GM21717 (cell line): Measurements from ENCODE around the gene PLN.

Experiments
- ATAC-seq: cut with Tn5 transposase; IDR thresholded peaks from one replicate; pipeline ENCODE4 v1.9.1; 2021; ENCODE audit warnings: mild to moderate bottlenecking, moderate library complexity; ENCODE audit not compliant: unreplicated experiment

The PLN gene

DNA sequence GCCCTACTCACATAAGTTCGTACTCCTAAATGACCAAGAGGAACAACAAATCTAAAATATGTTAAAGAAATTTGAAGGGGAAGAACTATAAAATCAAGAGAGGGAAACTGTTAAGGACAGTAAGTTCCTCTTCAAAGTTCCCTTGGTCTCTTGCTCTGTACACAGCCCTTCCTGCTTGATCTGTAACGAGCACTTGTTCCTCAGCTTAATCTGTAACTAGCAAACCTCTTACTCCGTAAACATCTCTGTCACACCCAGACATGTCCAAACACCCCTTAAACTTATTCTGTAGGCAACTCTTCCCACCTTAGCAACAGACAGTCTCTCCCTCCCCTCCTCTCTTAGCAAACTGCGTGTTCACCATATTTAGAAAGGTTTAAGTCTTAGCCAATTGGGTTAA lies 29.9 kb downstream of the PLN start:
- ATAC-seq, result no peak

DNA sequence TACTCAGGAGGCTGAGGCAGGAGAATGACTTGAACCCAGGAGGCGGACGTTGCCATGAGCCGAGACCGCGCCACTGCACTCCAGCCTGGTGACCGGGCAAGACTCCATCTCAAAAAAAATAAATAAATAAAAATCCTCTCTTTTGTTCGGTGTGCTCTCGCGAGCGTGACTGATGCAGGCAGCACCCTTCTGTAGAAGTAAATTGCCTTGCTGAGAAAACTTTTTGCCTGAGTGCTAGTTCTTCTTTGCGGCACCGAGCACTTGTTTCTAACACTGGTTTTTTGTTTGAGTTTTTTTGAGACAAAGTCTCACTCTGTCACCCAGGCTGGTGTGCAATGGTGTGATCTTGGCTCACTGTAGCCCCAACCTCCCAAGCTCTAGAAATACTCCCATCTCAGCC lies 30.5 kb downstream of the PLN start:
- ATAC-seq, result no peak

DNA sequence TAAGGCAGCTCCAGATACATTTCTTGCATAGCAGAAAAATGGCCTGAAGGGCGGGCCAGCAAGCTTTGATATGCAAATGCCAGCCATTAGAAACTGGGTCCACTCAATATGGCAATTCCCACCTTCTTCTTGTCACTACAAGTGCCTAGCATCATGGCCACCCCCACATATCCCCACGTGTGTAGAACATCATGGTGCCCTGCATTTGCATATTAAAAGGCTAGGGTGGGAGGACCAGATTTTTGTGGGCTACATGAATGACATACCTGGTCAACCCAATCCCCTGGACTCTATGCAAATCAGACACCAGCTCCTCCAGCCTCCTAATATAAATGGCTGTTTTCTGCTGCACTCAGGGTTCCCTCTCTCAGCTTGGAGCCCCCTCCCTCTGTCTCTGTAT lies 31.7 kb downstream of the PLN start:
- ATAC-seq, result no peak

DNA sequence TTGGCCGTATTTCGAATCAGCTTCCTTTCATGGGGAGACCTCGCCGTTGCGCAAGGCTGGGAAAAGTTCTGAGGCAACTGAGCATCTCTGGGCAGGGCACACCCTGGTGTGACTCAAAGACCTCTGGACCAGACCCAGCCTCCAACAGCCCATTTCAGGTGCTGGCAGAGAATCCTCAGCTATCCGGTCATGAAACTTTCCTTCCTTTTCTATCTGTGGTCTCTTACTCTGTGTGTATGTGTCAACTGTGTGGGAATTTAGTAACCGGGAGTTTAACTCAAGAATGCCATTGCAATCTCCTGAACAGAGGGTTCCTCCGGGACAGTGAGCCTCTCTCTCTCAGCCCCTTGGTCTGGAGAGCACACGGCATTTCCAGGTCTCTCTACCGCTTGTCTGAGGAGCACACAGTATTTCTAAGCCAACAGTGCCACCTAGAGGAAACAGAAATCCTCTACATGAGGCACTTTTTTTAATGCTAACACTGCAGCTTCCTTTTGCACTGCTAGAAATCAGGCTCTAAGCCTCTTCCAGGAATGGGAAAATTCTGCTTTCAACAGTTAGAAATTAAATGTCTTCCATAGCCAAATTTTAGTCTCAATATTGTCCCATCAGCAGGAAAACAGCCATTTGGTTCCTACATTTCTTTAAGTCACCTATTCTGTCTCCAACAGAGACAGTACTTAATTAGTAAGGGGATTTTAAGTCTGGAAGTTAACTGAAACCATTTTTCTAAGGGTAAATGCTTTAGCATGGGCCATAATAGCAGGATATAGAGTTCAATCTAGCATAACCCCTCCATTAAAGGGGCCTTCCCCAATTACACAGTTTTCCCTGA lies 32.7 kb downstream of the PLN start:
- ATAC-seq, result no peak

DNA sequence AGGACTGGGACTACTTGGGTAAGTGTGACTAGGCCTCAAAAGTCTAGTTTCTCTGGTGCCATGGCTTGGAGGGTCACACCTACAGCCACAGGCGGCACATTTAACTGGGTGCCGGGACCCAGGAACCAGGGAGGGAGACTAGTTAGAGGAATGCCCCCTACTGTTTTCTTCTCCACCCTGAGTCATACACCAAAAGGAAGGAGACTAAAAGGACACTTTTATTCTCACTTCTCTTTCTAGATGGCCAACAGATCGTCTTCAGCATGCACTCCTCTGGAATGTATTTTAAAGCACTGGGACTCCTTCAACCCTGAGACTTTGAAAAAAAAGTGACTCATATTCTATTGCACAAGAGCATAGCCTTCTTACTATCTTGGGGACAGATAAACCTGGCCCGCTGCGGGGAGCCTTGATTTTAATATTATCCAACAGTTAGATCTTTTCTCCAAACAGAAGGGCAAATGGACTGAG lies 33.4 kb downstream of the PLN start:
- ATAC-seq, result no peak

DNA sequence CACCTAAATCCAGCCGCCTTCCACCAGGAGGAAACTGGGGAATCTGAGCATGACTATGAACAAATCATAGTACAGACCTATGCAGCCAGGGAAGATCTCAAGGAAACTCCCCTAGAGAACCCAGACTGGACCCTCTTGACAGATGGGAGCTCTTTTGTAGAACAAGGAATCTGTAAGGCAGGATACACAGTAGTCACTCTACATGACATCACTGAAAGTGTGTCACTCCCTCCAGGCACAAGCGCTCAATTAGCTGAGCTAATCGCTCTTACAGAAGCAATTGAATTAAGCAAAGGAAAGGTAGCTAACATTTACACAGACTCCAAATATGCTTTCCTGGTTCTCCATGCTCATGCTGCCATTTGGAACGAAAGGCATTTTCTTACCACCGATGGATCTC lies 36.8 kb downstream of the PLN start:
- no peak for ATAC-seq

DNA sequence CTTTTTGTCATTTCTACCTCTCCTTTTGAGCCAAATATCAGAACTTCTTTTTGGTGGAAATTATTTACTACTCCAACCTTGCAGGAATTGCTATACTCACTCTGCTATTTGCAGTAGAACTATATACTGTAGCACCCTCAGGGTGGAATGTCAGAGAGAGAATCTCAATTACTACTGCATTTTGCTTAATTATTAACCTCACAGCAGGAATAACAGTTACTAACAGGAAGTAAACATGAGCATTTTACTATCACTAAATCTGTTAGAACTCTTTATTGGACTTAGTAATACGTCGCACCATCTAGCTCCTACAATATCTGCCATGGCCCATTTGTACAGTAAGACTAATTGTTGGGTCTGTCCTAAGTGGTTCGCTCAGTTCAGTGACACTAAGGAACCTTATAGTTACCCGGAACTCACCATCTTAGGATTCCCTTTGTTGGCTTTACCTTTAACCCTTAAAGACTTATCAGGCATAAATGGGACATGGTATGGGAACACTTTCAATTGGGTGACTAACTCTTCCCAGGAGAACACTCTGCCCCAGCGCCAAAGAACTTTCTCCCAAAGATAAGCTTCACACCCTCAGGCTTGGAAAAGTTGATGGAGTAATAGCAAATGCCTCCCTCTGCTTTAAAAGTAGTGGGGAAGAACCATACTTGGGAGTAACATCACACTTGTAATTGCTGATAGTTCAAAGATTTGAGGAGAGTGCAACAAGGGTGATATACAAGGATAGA lies 38.8 kb downstream of the PLN start:
- ATAC-seq, result no peak

DNA sequence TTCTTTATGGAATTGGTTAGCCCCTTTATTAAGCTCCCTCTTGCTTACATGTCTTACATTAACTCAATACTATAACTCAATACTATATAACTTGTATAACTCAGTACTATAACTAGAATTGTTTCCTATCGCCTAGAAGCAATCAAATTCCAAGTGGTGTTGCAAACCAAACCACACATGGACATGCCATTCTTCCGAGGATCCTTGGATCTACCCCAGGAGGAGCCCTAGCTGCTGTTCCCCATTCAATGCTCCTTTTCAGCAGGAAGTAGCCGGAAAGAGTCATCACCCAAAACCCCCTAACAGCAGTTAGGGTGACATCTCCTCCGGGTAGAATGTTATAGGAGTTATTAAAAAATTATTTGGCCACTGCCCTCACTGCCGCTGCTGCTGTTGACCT lies 40.5 kb downstream of the PLN start:
- ATAC-seq, result no peak

DNA sequence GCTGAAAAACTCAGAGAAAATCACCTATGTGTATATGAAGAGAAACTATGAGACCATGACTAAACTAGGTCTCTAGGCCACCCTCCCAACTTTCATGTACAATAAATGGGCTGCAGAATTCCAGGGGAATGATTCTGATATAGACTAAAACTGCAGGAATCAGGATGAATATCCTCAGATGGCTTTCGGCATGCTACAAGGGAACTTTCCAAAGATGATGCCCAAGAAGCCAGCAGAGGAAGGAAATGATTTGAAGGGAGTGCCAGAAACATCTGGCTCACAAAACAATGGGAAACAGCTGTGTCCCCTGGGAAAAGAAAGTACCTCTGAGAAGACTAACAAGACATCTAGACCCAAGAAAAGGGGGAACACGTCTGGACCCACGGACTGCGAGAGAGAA lies 41.1 kb downstream of the PLN start:
- no peak for ATAC-seq

DNA sequence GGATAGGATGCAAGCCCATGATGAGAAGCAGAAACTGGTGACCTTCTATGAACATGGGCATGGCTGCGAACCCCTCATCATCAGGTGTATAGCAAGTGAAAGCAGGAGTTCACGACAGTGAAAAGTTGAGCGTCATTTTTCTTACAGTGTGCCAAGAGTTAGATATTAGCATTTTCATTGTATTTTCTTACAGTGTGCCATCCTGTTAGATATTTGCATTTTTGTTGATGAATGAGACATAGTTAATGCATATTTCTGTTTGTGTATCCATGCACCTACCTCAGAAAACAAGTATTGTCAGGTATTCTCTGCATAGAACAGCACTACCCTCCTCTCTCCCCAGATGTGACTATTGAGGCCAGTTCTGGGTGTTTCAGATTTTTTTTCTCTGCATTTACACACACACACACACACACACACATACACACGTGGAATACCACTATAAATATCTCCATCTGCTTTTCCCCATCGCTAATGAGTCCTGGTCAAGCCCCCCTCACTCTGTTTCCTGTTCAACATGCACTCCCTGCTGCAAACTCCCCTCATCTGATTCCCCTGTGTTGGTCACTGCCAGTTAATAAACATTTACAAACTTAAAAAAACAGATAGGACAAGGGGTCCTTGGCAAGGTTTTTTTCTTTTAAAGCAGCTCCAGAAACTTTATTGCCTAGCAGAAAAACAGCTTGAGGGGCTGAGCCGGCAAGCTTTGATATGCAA lies 41.7 kb downstream of the PLN start:
- ATAC-seq, result no peak

DNA sequence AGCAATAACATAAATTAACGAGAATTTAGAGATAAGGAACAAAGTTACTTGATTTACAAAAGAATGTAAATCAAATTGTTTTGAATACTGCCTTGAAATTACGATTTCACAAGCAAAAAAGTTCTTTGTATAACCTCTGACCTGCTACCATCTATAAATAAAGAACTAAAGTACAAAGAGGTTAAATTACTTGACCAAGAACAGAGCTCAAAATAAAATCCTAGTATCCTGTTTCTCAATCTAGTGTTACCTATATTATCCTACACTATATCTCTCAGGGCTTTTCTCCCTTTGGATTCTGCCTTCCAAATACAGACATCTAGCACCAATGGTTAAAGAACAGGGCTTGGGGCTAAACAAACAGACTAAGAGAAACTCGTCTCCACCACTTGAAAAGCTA lies 43.8 kb downstream of the PLN start:
- no peak for ATAC-seq

DNA sequence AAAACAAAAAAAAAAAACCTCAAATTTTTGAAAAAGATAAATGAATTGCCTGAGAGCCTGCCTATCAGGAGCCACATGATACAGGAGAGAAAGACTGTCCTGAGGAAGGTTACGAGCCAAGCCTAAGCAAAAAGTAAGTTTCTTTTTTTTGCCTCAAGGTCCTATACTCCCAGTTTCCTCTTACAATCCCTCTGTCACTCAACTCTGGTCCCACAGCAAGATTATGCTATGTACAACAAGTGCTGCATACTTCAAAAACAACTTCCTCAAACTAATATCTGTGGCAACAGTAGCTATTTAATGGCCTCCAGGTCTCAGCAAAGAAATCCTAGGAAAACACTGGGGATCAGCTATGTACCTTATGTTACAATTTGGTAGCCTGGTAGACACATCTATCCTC lies 46.8 kb downstream of the PLN start:
- ATAC-seq, result no peak

DNA sequence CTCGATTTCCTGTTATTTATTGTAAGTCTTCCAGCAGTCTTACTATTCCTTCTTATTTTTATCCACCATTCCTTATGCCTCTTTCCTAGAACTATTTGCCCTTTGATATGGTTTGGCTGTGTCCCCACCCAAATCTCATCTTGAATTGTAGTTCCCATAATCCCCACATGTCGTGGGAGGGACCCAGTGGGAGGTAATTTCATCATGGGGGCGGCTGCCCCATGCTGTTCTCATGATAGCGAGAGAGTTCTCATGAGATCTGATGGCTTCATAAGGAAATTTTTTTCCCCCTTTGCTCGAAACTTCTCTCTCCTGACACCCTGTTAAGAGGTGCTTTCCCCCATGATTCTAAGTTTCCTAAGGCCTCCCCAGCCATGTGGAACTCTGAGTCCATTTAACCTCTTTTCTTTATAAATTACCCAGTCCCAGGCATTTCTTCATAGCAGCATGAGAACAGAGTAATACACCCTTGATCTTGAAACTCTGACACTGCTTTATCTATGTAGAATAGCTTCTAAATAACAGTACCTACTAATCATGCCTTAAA lies 48.8 kb downstream of the PLN start:
- no peak for ATAC-seq

DNA sequence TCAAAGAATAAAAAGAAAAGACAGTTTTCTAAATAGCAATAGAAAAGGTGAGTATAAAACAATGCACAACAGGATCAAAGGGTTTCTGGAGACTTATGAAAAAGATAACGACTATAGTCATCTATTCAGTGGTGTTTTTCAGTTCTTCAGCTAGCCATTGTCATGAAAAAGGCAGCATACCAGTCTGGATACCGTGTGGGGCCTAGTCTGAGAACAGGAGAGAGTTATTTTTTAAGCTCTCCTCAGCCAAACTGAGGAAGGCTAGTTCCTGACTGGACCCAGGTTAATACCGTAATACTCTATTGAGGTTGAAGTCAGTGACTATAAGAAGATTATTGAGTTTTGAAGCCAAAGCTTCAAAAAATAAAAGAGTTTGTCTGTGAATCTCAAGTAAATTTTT lies 49.5 kb downstream of the PLN start:
- no peak for ATAC-seq

DNA sequence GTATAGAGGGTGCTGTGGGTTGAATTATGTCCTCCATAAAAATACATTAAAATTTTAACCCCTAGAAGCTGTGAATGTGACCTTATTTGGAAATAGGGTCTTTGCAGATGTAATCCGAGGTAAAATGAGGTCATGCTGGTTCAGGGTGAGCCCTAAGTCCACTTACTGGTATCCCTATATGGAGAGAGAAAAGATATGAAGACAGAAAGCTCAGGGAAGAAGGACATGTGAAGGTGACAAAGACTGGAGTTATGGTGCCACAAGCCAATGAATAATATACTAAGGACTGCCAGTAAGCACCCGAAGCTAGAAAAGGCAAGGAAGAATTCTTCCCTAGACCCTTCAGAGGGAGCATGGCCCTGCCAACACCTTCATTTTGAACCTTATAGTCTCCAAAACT lies 50.2 kb downstream of the PLN start:
- no peak for ATAC-seq

DNA sequence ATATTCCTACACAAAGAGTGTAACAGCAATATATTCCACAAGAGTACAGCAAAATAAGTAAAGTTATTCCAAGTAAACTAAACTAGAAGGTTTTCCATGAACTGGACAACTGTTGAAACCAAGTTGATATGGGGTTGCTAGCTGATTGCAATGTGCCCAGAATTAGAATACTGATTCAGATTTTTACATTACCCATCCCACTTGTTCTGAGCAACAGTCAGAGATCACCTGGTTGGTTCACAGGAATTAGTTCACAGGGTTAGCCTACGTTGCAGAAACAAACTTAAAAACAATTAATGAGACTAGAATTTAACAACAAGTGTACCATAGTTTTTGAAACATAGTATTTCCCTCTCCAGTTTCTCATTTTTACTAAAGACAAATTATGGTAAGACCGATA lies 54.2 kb downstream of the PLN start:
- no peak for ATAC-seq

DNA sequence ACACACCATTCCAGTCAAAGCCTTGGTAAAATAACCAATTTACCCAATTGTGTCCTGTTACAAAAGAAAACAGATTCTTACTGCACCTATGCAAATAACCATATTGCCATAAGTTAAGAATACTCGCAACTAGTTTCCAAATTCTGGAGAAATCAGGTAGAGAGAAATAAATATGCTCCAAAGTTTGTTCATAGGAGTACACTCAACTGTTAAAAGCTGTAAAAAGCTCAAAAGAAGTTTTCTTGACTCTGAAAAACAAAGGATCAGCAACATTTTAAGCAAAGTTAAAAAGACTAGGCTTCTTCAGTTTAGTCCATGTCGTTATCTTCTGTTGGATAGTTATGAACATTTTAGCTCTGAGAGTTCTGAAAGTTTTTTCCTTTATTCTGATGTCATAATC lies 55.3 kb downstream of the PLN start:
- no peak for ATAC-seq

DNA sequence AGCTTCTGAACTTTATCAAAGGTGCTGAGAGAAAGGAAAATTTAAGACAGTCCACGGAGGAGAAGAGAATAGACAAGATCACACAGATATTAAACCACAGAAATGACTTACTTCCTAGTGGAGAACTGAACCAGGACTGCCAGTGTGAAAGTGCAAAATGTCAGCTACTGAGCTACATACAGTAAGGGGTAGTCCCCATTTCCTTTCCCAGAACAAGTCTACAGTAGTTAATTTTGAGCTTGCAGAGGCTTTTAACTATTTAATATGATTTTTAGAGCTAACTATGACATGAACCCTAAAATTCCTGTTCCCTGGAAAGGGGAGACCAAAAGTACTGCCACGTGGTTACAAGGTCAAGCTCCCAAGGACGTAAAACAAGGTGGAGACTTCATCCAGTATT lies 58.2 kb downstream of the PLN start:
- ATAC-seq, result no peak

DNA sequence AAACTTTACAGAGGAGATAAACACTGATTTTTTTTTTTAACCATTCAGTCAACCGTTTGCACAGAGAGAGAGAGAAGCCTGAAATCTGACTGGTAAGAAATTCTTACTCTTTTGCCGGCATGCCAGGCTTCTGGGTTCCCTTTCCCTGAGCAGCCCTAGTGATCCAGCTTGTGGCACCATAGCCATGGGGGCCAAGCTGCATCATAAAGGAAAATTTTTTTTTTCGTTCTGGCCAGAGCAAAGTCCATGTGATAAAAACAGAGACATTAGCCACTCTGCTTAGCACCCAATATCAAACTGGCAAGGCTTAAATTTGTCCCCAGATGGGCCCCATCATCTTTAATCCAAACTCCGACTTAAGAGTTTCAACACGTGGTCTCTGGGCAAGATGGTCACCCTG lies 58.8 kb downstream of the PLN start:
- ATAC-seq, result no peak
